Measurements from ENCODE around the gene CSNK1G2. TPM values are rescaled to one million over a fixed set of nuclear protein-coding genes. Genes with fewer than 3 reads are reported as not detected.

The CSNK1G2 gene
- total RNA-seq, 1 experiment from 2014 or later: 100.0 TPM

DNA sequence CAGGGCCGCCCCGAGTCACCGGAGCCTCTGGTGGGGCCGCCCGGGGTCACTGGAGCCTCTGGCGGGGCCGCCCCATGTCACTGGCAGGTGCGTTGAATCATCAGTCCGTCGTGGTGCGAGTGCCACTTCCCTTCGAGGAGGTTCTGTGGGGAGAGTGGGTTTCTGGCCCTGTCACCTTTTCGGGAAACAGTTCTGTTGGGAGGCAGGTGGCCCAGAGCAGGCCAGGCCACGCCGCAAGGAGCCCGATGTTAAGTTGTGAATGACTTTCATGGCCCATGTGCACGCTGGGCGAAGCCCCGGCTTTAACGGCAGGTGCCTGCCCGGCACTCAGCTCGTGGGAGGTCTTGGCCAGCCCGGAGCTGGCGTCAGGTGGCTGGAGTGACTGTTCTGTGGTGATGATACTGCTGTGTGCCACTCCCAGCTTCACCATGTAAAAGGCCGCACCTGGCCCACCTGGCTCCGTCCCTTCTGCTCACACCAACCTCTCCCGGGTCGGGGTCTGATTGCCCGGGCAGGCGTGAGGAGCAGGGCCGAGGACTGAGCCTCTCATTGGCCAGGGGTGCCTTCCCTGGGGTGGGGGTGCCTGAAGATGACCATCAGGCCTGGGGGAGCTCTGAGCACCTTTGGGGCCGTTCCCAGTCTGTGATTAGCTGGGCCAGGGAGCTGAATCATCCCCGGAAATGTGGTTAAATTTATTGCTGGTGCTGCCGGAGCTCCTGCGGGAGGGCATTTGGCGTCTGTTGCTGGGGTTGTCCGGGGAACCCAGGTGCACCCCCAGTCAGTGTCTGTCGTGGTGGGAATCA is 29.2 kb downstream of the CSNK1G2 start:
- Histone ChIP-seq H2BK12ac (ENCODE audit: insufficient read length, low read depth, low read length) (no peak overlapping the region), H3K4me1 (ENCODE audit: insufficient read depth, low read length) (no peaks in the 10 kb centered on the region), H3K23ac (ENCODE audit: insufficient read length, low read depth, low read length) (no peak overlapping the region), H2BK120ac (ENCODE audit: low read depth, low read length, poor library complexity, severe bottlenecking) (no peak overlapping the region), H4K91ac (ENCODE audit: insufficient read length, low read depth, low read length) (no peak overlapping the region), H2BK15ac (ENCODE audit: low read depth, low read length) (no peak overlapping the region), H3K14ac (ENCODE audit: insufficient read depth, low read length) (no peak overlapping the region), H3K79me1 (ENCODE audit: insufficient read depth, low read depth, low read length, poor library complexity, severe bottlenecking) (peaks cover 3% of the 10 kb centered on the region), H3K27me3 (ENCODE audit: insufficient read depth, low read length) (no peaks in the 10 kb centered on the region), H3K4me2 (ENCODE audit: insufficient read depth, insufficient read length, low read length) (no peak overlapping the region), H3K56ac (ENCODE audit: insufficient read length, low read depth, low read length) (no peak overlapping the region), H3T11ph (ENCODE audit: low read length) (no peak overlapping the region), H2BK20ac (ENCODE audit: low read depth, low read length, poor library complexity, severe bottlenecking) (no peak overlapping the region), H3K79me2 (ENCODE audit: insufficient read depth, low read length) (peaks cover 8% of the 10 kb centered on the region; the same call in 1 of the 2 replicates), H2AK5ac (ENCODE audit: insufficient read length, low read length) (no peak overlapping the region), H3K18ac (ENCODE audit: insufficient read length, low read depth, low read length) (no peak overlapping the region), H4K5ac (ENCODE audit: insufficient read length, low read depth, low read length) (no peak overlapping the region), H4K8ac (replicated peaks; ENCODE audit: insufficient read length, low read depth, low read length) (no peak overlapping the region), H4K20me1 (ENCODE audit: control insufficient read depth, insufficient read depth, insufficient read length) (peaks cover 3% of the 10 kb centered on the region), H3K23me2 (ENCODE audit: insufficient read length, low read depth, low read length, poor library complexity, severe bottlenecking) (no peaks in the 10 kb centered on the region), H3K4ac (ENCODE audit: low read depth, low read length) (no peak overlapping the region), H3K27ac (ENCODE audit: insufficient read length, low read depth, low read length) (no peak overlapping the region), H2AFZ (ENCODE audit: low read length) (no peak overlapping the region), H3K9me3 (ENCODE audit: control insufficient read depth, low read depth, low read length) (no peaks in the 10 kb centered on the region), H2BK5ac (ENCODE audit: insufficient read length, low read length) (no peak overlapping the region), H3K9ac (ENCODE audit: extremely low read depth, insufficient read length, low read length) (no peak overlapping the region)
- H3K36me3 Mint-ChIP-seq (ENCODE audit: insufficient read depth in 1 of 3, low read depth in 3 of 3): peaks cover 4 to 19% (median 17%) of the 10 kb centered on the region in 3 experiments; a peak in 6 of 7 replicates
- H3K4me3 Mint-ChIP-seq: no peak overlapping the region
- WGBS (ENCODE audit: extremely low coverage, insufficient read length, low lambda C conversion rate): no CpG with 5 or more reads among the region's 38 CpGs
- TF ChIP-seq, protein P1, sequence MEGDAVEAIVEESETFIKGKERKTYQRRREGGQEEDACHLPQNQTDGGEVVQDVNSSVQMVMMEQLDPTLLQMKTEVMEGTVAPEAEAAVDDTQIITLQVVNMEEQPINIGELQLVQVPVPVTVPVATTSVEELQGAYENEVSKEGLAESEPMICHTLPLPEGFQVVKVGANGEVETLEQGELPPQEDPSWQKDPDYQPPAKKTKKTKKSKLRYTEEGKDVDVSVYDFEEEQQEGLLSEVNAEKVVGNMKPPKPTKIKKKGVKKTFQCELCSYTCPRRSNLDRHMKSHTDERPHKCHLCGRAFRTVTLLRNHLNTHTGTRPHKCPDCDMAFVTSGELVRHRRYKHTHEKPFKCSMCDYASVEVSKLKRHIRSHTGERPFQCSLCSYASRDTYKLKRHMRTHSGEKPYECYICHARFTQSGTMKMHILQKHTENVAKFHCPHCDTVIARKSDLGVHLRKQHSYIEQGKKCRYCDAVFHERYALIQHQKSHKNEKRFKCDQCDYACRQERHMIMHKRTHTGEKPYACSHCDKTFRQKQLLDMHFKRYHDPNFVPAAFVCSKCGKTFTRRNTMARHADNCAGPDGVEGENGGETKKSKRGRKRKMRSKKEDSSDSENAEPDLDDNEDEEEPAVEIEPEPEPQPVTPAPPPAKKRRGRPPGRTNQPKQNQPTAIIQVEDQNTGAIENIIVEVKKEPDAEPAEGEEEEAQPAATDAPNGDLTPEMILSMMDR (conservative IDR thresholded peaks at IDR 0.05): no peak
- DNase-seq: no peak
- no peaks in the 10 kb centered on the region for H3K27me3 Mint-ChIP-seq (ENCODE audit: low read depth)
- H3K4me1 Mint-ChIP-seq: no peaks in the 10 kb centered on the region
- H3K9me3 Mint-ChIP-seq: no peaks in the 10 kb centered on the region
- no peak overlapping the region for H3K27ac Mint-ChIP-seq
